ENCODE measurements around the gene RHBDF2.

Gene RHBDF2

GRCh38 chr17:76543482-76543825 lies 42.2 kb upstream of the RHBDF2 start:
- DNase-seq (ENCODE audit: insufficient read length): no peak
- TF ChIP-seq TAF1 (IDR thresholded peaks at IDR 0.05; ENCODE audit: borderline replicate concordance, low read depth, low read length): no peak
- TF ChIP-seq POLR2A (IDR thresholded peaks at IDR 0.05; ENCODE audit: low read depth, low read length): no peak
- no peak for TF ChIP-seq POLR2AphosphoS5 (IDR thresholded peaks at IDR 0.05; ENCODE audit: low read depth, low read length)
- no peak for FAIRE-seq

DNA sequence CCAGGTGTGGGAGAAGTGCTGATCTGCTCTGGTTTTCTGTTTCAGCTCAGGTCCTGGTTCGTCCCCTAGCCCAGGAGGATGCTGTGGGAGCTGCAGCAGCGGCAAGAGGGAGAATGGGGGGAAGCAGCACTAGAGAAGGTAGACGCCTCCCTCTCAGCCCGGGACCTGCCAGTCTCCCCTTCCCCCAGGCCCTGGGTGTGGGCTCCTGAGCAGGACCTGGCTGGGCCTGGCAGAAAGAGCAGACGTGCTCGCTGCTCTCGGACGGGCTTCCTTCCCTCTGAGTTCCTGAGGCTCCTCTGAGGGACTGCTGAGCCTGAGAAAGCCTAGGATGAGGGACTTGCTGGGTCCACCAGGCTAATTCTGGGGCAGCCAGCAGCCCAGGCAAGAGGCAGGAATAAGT lies 41.8 kb upstream of the RHBDF2 start:
- FAIRE-seq: no peak
- TF ChIP-seq TAF1 (IDR thresholded peaks at IDR 0.05; ENCODE audit: borderline replicate concordance, low read depth, low read length) (no peak), POLR2A (IDR thresholded peaks at IDR 0.05; ENCODE audit: low read depth, low read length) (no peak), POLR2AphosphoS5 (IDR thresholded peaks at IDR 0.05; ENCODE audit: low read depth, low read length) (no peak)

GRCh38 chr17:76542566-76542971 lies 41.3 kb upstream of the RHBDF2 start:
- TF ChIP-seq POLR2A (IDR thresholded peaks at IDR 0.05; ENCODE audit: low read depth, low read length) (no peak), POLR2AphosphoS5 (IDR thresholded peaks at IDR 0.05; ENCODE audit: low read depth, low read length) (no peak), TAF1 (IDR thresholded peaks at IDR 0.05; ENCODE audit: borderline replicate concordance, low read depth, low read length) (no peak)
- DNase-seq (ENCODE audit: insufficient read length) (no peak), FAIRE-seq (no peak)

More for the DNA sequence above, 41.8 kb upstream of the RHBDF2 start:
- no peak for DNase-seq (ENCODE audit: insufficient read length)

DNA sequence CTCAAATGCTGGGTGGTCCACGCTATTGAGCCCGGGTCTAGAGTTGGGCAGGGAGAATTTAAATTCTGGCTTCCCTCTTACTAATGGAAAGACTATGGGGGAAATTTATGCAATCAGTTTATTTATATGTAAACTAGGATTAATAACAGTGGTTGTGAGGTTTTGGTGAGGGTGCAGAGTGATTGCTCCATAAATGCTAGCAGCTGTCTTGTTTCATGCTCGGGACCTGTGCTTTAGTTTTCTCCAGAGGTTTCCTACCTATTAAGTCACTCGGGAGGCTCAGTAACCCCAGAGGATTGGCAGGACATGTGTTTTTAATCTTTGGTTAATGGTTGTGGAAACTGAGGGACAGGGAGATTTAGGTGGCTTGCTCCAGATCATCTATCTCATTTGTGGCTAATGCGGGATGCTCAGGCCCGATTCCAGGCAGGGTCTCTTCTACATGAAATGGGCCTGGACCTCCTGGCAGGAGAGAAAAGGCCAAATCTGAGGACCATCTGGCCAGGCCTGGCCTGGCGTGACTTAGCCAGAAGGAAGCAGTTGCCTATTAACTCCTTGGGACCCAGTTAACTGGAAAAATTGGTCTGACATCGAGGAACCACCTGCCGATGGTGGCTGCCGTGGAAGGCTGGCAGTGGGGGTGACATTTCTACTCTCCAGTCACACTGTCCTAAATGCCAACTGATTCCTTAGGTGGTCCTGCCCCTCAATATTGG lies 40.7 kb upstream of the RHBDF2 start:
- FAIRE-seq (no peak), DNase-seq (ENCODE audit: insufficient read length) (no peak)

DNA sequence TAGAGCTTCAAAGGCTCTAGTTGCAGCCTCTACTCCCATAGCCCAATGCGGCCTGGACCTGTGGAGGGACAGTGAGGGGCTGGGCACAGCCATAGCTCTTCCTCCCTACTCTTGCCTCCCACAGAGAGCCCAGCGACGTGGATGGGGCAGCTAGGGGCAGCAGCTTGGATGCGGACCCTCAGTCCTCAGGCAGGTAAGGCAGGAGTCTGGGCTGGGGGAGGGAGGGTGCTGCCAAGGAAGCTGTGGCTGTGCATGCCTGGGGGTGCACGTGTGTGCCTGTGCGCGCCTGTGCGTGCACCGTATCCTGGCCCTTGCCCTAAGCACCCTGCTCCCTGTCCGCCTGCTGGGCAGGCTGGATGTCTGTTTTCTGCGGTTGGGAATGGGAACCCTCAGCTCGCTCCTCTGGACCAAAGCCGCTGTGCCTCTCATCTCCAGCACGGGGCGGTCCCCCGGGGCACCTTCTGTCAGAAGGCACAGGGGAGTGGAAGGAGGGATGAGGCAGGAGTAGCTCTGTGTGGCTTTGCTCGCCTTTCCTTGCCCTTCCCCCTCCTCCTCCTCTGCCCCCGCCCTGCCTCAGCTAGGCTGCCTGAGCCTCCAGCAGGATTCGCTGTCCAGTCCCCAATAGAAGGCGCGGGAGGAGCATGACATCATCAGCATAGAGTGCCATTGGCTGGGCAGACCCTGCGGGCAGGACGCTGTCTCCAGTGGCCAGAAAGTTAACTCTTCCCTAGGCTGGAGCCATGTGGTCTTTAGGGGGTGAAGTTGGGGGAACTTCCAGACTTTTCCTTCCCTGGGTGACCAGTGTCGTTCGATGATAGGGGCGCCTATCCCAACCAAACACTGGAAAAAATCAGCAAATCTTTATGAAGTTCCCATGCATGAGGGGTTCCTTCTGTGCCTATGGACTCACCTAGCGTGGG lies 39.4 kb upstream of the RHBDF2 start:
- FAIRE-seq (peak; percentile 5), DNase-seq (ENCODE audit: insufficient read length) (peak; percentile 54)
- no peak for TF ChIP-seq TAF1 (IDR thresholded peaks at IDR 0.05; ENCODE audit: borderline replicate concordance, low read depth, low read length)
- TF ChIP-seq POLR2A (IDR thresholded peaks at IDR 0.05; ENCODE audit: low read depth, low read length): no peak
- no peak for TF ChIP-seq POLR2AphosphoS5 (IDR thresholded peaks at IDR 0.05; ENCODE audit: low read depth, low read length)

More for the DNA sequence above, 40.7 kb upstream of the RHBDF2 start:
- TF ChIP-seq POLR2AphosphoS5 (IDR thresholded peaks at IDR 0.05; ENCODE audit: low read depth, low read length) (no peak), POLR2A (IDR thresholded peaks at IDR 0.05; ENCODE audit: low read depth, low read length) (no peak), TAF1 (IDR thresholded peaks at IDR 0.05; ENCODE audit: borderline replicate concordance, low read depth, low read length) (no peak)

GRCh38 chr17:76539631-76540271 lies 38.5 kb upstream of the RHBDF2 start, which contains the start of gene PRCD:
Gene PRCD (plus strand): TSS chr17:76540044. CDS start chr17:76540142, 98 bp downstream.
- DNase-seq (ENCODE audit: insufficient read length) (peak; percentile 22), FAIRE-seq (no peak)
- TF ChIP-seq POLR2AphosphoS5 (IDR thresholded peaks at IDR 0.05; ENCODE audit: low read depth, low read length) (no peak), TAF1 (IDR thresholded peaks at IDR 0.05; ENCODE audit: borderline replicate concordance, low read depth, low read length) (no peak), POLR2A (IDR thresholded peaks at IDR 0.05; ENCODE audit: low read depth, low read length) (no peak)

- TF ChIP-seq TAF1 (IDR thresholded peaks at IDR 0.05; ENCODE audit: borderline replicate concordance, low read depth, low read length): no peak
- TF ChIP-seq POLR2AphosphoS5 (IDR thresholded peaks at IDR 0.05; ENCODE audit: low read depth, low read length): no peak
- TF ChIP-seq POLR2A (IDR thresholded peaks at IDR 0.05; ENCODE audit: low read depth, low read length): no peak
- no peak for FAIRE-seq
These were observed 37.8 kb upstream of the RHBDF2 start for GRCh38 chr17:76538941-76539570.

DNA sequence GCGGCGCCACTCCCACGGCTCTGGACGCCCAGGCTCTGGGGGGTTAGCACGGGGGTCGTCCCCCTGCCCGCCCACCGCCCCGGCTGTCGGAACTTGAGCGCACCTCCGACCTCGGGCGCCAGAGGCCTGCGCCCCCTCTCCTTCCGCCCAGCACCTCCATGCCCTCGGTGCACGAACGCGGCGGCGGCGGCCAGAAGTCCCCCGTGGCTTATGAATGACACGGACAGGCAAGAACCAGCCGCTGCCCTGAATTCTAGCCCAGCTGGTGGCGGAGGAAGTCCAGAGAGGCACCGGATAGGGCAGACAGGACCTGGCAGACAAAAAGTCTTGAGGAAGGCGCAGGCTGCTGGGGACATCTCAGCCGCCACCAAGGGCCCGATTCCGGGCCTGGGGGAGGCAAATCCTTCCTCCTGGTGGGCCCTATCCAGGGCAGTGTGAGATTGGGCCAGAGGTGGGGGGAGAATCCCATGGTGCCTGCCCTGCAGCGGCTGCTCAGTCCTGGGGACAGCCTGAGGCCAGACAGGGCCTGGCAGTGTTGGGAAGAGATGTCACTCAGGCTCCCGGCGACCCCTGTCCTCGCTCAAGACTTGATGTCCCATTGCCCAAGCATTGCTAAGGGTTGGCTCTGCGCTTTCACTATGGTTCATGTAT lies 37.2 kb upstream of the RHBDF2 start:
- FAIRE-seq (no peak), DNase-seq (ENCODE audit: insufficient read length) (peak; percentile 32)
- no peak for TF ChIP-seq TAF1 (IDR thresholded peaks at IDR 0.05; ENCODE audit: borderline replicate concordance, low read depth, low read length)
- TF ChIP-seq POLR2AphosphoS5 (IDR thresholded peaks at IDR 0.05; ENCODE audit: low read depth, low read length): no peak
- TF ChIP-seq POLR2A (IDR thresholded peaks at IDR 0.05; ENCODE audit: low read depth, low read length): no peak

More at GRCh38 chr17:76538941-76539570, 37.8 kb upstream of the RHBDF2 start:
- peak; percentile 22 for DNase-seq (ENCODE audit: insufficient read length)

DNA sequence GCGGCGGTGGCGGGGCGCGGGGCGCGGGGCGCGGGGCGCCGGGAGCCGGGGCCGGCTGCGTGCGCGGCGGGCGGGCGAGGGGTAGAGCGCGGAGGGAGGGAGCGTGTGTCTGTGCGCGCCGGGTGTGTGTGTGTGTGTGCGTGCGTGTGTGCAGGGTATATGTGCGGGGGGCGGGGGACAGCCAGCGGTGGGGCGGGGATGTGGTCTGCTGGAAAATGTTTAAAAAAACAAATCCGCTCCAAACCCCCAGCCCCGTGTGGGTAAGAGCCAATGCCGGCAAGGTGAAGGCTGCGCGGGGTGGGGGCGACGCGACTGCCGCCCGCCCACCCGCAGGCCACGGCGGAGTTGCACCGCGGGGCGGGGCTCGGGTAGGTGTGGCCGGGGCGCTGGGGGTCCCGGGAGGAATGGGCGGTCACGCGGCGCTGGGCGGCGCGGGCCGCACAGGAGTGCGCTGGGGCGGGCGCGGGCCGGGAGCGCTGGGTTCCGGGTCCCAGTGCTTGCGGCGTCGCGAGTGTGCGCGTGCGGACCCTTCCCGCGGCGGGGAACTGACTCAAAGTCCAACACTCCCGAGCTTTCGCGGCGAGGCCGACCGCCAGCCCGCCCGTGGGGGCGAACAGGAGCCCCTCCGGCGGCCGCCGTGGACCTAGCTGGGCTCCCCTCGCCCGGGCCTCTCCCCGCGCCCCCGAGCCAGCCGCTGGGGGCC lies 36.5 kb upstream of the RHBDF2 start, which contains the start of gene CYGB:
TSS of gene CYGB (minus strand) at position 132 of the 703 bp plus-strand sequence. CDS start 167 bp downstream, outside the sequence.
- FAIRE-seq (no peak), DNase-seq (ENCODE audit: insufficient read length) (peak; percentile 28)
- TF ChIP-seq POLR2A (IDR thresholded peaks at IDR 0.05; ENCODE audit: low read depth, low read length) (no peak), TAF1 (IDR thresholded peaks at IDR 0.05; ENCODE audit: borderline replicate concordance, low read depth, low read length) (no peak), POLR2AphosphoS5 (IDR thresholded peaks at IDR 0.05; ENCODE audit: low read depth, low read length) (no peak)

GRCh38 chr17:76537288-76537577 lies 36.0 kb upstream of the RHBDF2 start:
- TF ChIP-seq POLR2AphosphoS5 (IDR thresholded peaks at IDR 0.05; ENCODE audit: low read depth, low read length) (no peak), TAF1 (IDR thresholded peaks at IDR 0.05; ENCODE audit: borderline replicate concordance, low read depth, low read length) (no peak), POLR2A (IDR thresholded peaks at IDR 0.05; ENCODE audit: low read depth, low read length) (no peak)
- DNase-seq (ENCODE audit: insufficient read length) (peak; percentile 33), FAIRE-seq (no peak)

All from GM12892 (cell line).